HepG2 (cell line): ENCODE results near the gene MCEE. TPM values are rescaled to one million over a fixed set of nuclear protein-coding genes. Genes with fewer than 3 reads are reported as not detected.

Experiments
- FOXP4 ChIP-seq: sonication (generic); formaldehyde crosslinking; IDR thresholded peaks from 2 replicates; pipeline ENCODE4 v1.4.0; 2020; ENCODE audit warnings: missing genetic modification reagents
- JUN ChIP-seq: sonication (generic); formaldehyde crosslinking; IDR thresholded peaks from 2 replicates; pipeline ENCODE4 v1.4.0; 2020; ENCODE audit warnings: mild to moderate bottlenecking, missing genetic modification reagents
- KDM5B ChIP-seq: sonication (generic); formaldehyde crosslinking; IDR thresholded peaks from 2 replicates; pipeline ENCODE4 v1.4.0; 2020; ENCODE audit warnings: missing genetic modification reagents, mild to moderate bottlenecking, borderline replicate concordance
- MTA3 ChIP-seq: sonication (generic); formaldehyde crosslinking; IDR thresholded peaks from 2 replicates; pipeline ENCODE4 v1.4.0; 2020; ENCODE audit warnings: missing genetic modification reagents
- PAXIP1 ChIP-seq: sonication (generic); formaldehyde crosslinking; conservative IDR thresholded peaks from 2 replicates; pipeline ENCODE4 v1.4.0; 2020; ENCODE audit warnings: mild to moderate bottlenecking, missing genetic modification reagents, moderate library complexity
- PBX3 ChIP-seq: sonication (generic); formaldehyde crosslinking; IDR thresholded peaks from 2 replicates; pipeline ENCODE4 v1.8.1; 2023; ENCODE audit warnings: missing genetic modification reagents, inconsistent platforms, borderline replicate concordance
- PITX1 ChIP-seq: sonication (generic); formaldehyde crosslinking; IDR thresholded peaks from 2 replicates; pipeline ENCODE4 v1.5.1; 2020; ENCODE audit warnings: mild to moderate bottlenecking, missing genetic modification reagents
- REST ChIP-seq, 2 experiments: IDR thresholded peaks; 2 replicates each; pipeline ENCODE4 v1.6.1; 2011 to 2012; ENCODE audit warnings: low read length in 2 of 2, borderline replicate concordance in 1 of 2, low read depth in 1 of 2, mild to moderate bottlenecking in 1 of 2, moderate library complexity in 1 of 2
- SALL2 ChIP-seq: sonication (generic); formaldehyde crosslinking; IDR thresholded peaks from 2 replicates; pipeline ENCODE4 v1.8.1; 2023; ENCODE audit warnings: mild to moderate bottlenecking, missing genetic modification reagents, inconsistent platforms
- ZFP36L2 ChIP-seq: sonication (generic); formaldehyde crosslinking; IDR thresholded peaks from 2 replicates; pipeline ENCODE4 v1.4.0; 2020; ENCODE audit warnings: missing genetic modification reagents
- ZNF205 ChIP-seq: IDR thresholded peaks from 2 replicates; pipeline ENCODE4 v1.6.1; 2018; ENCODE audit warnings: missing biosample characterization, missing genetic modification reagents
- ZNF609 ChIP-seq: sonication (generic); formaldehyde crosslinking; IDR thresholded peaks from 2 replicates; pipeline ENCODE4 v1.4.0; 2020; ENCODE audit warnings: mild to moderate bottlenecking, missing genetic modification reagents, borderline replicate concordance
- ZNF703 ChIP-seq: sonication (generic); formaldehyde crosslinking; IDR thresholded peaks from 2 replicates; pipeline ENCODE4 v1.5.1; 2020; ENCODE audit warnings: missing genetic modification reagents, mild to moderate bottlenecking, moderate library complexity, borderline replicate concordance
- ZSCAN29 ChIP-seq: sonication (generic); formaldehyde crosslinking; conservative IDR thresholded peaks from 2 replicates; pipeline ENCODE4 v1.4.0; 2020; ENCODE audit warnings: mild to moderate bottlenecking, missing genetic modification reagents
- polyA plus RNA-seq, 8 experiments: library from polyadenylated mRNA; depleted of rRNA in 3 of 8; stranded (reverse) in 7 of 8; unstranded in 1 of 8; fragments of >200 nt; fragmentation: Illumina TruSeq in 4 of 8; extraction: Trizol in 4 of 8; gene quantifications; 2 replicates each; pipeline versions ENCODE4 v1.2.1 to v1.2.3, GENCODE V29; 2011 to 2016; ENCODE audit warnings: low read depth in 4 of 8, missing spikeins in 1 of 8, mixed read lengths in 1 of 8; ENCODE audit not compliant: insufficient read depth in 1 of 8
- total RNA-seq, 5 experiments: library from RNA; depleted of rRNA; stranded (reverse); fragments of >200 nt; fragmentation: Illumina TruSeq; extraction: Trizol; gene quantifications; 2 replicates each; pipeline ENCODE4 v1.2.3, GENCODE V29; 2016; ENCODE audit warnings: low read depth in 1 of 5

The MCEE gene
- total and polyA plus RNA-seq, 2 of the 13 experiments (the other 11 are each of a cell fraction or from before 2014, with no cell fraction given): 32.0 to 66.9 TPM

- no peak for TF ChIP-seq FOXP4 (CRISPR knock-in tag)
- TF ChIP-seq ZFP36L2 (CRISPR knock-in tag): no peak
- no peak for TF ChIP-seq PAXIP1 (CRISPR knock-in tag)
- no peak for TF ChIP-seq ZNF703
- TF ChIP-seq REST (IDR thresholded peaks at IDR 0.05; ENCODE audit: borderline replicate concordance in 1 of 2, low read depth in 1 of 2, low read length in 2 of 2): no peak
- TF ChIP-seq PITX1 (CRISPR knock-in tag): no peak
- no peak for TF ChIP-seq JUN
- TF ChIP-seq PBX3 (CRISPR knock-in tag): no peak
- no peak for TF ChIP-seq KDM5B (CRISPR knock-in tag)
- no peak for TF ChIP-seq SALL2
- no peak for TF ChIP-seq ZNF609 (CRISPR knock-in tag)
- TF ChIP-seq ZSCAN29 (CRISPR knock-in tag): no peak
- TF ChIP-seq ZNF205 (CRISPR knock-in tag): no peak
- no peak for TF ChIP-seq MTA3
Observed at GRCh38 chr2:71151620-71152019, 21.6 kb upstream of the MCEE start (continued).
